IMR-90 (cell line): ENCODE measurements around the gene RGS9BP. TPM values are rescaled to one million over a fixed set of nuclear protein-coding genes. Genes with fewer than 3 reads are reported as not detected.

Experiments used
- ATAC-seq: fragments of 200-7000 bp; cut with Tn5 transposase; 2 replicates; pipeline ENCODE4 v1.9.1; 2020; ENCODE audit warnings: low read depth, mild to moderate bottlenecking, moderate library complexity
- BruUV-seq: library from RNA; stranded (reverse); fragments of 400-500 nt; replicated peaks from 2 replicates; lab custom pipeline; 2021; lab: Mats Ljungman, UMichigan
- CTCF ChIA-PET: fragments of 300-600 bp; formaldehyde crosslinking; extraction: SDS; loops from one replicate; lab custom pipeline; 2021; ENCODE audit warnings: antibody characterized with exemption; lab: Yijun Ruan, JAX
- POLR2A ChIA-PET: fragments of 300-600 bp; sonication (Branson Sonifier 250); formaldehyde crosslinking; loops from one replicate; lab custom pipeline; 2022; ENCODE audit warnings: antibody characterized with exemption; ENCODE audit not compliant: unreplicated experiment; lab: Charles Lee
- DNase-seq: peaks from one replicate; pipeline ENCODE4 v3.0.0; 2013
- H2AFZ ChIP-seq: replicated peaks from 2 replicates; pipeline ENCODE3; 2013; ENCODE audit warnings: low read length, mild to moderate bottlenecking; ENCODE audit not compliant: poor library complexity
- H2AK5ac ChIP-seq: 2 replicates; pipeline ENCODE4 v1.6.1; 2013; ENCODE audit warnings: low read depth, low read length, inconsistent platforms
- H2AK9ac ChIP-seq: replicated peaks from 2 replicates; pipeline ENCODE3; 2013; ENCODE audit warnings: mild to moderate bottlenecking, low read depth, low read length, moderate library complexity; ENCODE audit not compliant: poor library complexity
- H2BK120ac ChIP-seq: 2 replicates; pipeline ENCODE4 v1.6.1; 2013; ENCODE audit warnings: low read depth, low read length, inconsistent platforms
- H2BK15ac ChIP-seq: 3 replicates; pipeline ENCODE4 v1.6.1; 2013; ENCODE audit warnings: low read depth, low read length, inconsistent platforms
- H2BK20ac ChIP-seq: 2 replicates; pipeline ENCODE4 v1.6.1; 2013; ENCODE audit warnings: low read depth, mild to moderate bottlenecking, inconsistent platforms, low read length, moderate library complexity
- H2BK5ac ChIP-seq: 2 replicates; pipeline ENCODE4 v1.6.1; 2013; ENCODE audit warnings: mild to moderate bottlenecking, low read depth, low read length, inconsistent platforms; ENCODE audit not compliant: poor library complexity, severe bottlenecking
- H3K14ac ChIP-seq: replicated peaks from 2 replicates; pipeline ENCODE4 v1.6.1; 2013; ENCODE audit warnings: low read depth, low read length, inconsistent platforms
- H3K18ac ChIP-seq: 2 replicates; pipeline ENCODE4 v1.6.1; 2013; ENCODE audit warnings: low read depth, low read length, control low read depth
- H3K23ac ChIP-seq: 2 replicates; pipeline ENCODE4 v1.6.1; 2013; ENCODE audit warnings: low read depth, low read length, inconsistent platforms
- H3K27ac ChIP-seq: 2 replicates; pipeline ENCODE4 v1.5.1; 2013; ENCODE audit warnings: mild to moderate bottlenecking, control low read depth, low read length; ENCODE audit not compliant: insufficient read depth
- H3K27me3 ChIP-seq: 2 replicates; pipeline ENCODE4 v1.6.1; 2013; ENCODE audit warnings: low read length; ENCODE audit not compliant: control insufficient read depth, insufficient read depth
- H3K36me3 ChIP-seq: 2 replicates; pipeline ENCODE4 v1.6.1; 2013; ENCODE audit warnings: low read length, mixed read lengths; ENCODE audit not compliant: control insufficient read depth, insufficient read depth
- H3K4ac ChIP-seq: 2 replicates; pipeline ENCODE4 v1.6.1; 2013; ENCODE audit warnings: low read depth, low read length, inconsistent platforms
- H3K4me1 ChIP-seq: 2 replicates; pipeline ENCODE4 v1.6.1; 2013; ENCODE audit warnings: low read length, mixed read lengths; ENCODE audit not compliant: control insufficient read depth, insufficient read depth
- H3K4me2 ChIP-seq: 2 replicates; pipeline ENCODE4 v1.6.1; 2013; ENCODE audit warnings: low read depth, mild to moderate bottlenecking, control low read depth, low read length, moderate library complexity
- H3K4me3 ChIP-seq: 2 replicates; pipeline ENCODE4 v1.5.1; 2013; ENCODE audit warnings: low read depth, mild to moderate bottlenecking, control low read depth, low read length, moderate library complexity; ENCODE audit not compliant: insufficient read depth
- H3K56ac ChIP-seq: 2 replicates; pipeline ENCODE4 v1.6.1; 2013; ENCODE audit warnings: low read length, inconsistent platforms; ENCODE audit not compliant: insufficient read depth; ENCODE audit errors: extremely low read depth
- H3K79me1 ChIP-seq, 2 experiments: 2 replicates each; pipeline ENCODE4 v1.6.1; 2013; ENCODE audit warnings: low read length in 2 of 2, inconsistent platforms in 1 of 2, low read depth in 1 of 2
- H3K9ac ChIP-seq: 2 replicates; pipeline ENCODE4 v1.6.1; 2013; ENCODE audit warnings: low read depth, low read length, control low read depth
- H3K9me1 ChIP-seq: 2 replicates; pipeline ENCODE4 v1.6.1; 2013; ENCODE audit warnings: low read length, inconsistent platforms; ENCODE audit not compliant: insufficient read depth
- H3K9me3 ChIP-seq: 2 replicates; pipeline ENCODE4 v1.6.1; 2013; ENCODE audit warnings: low read length; ENCODE audit not compliant: control insufficient read depth, insufficient read depth
- H4K20me1 ChIP-seq: 2 replicates; pipeline ENCODE4 v1.6.1; 2013; ENCODE audit warnings: low read length, inconsistent platforms; ENCODE audit not compliant: insufficient read depth
- H4K5ac ChIP-seq: 2 replicates; pipeline ENCODE4 v1.6.1; 2013; ENCODE audit warnings: mild to moderate bottlenecking, low read depth, low read length, control low read depth
- H4K8ac ChIP-seq, 2 experiments: 2 replicates each; pipeline ENCODE4 v1.6.1; 2013; ENCODE audit warnings: low read depth in 2 of 2, low read length in 2 of 2, control low read depth in 1 of 2, inconsistent platforms in 1 of 2
- H4K91ac ChIP-seq: 2 replicates; pipeline ENCODE4 v1.6.1; 2013; ENCODE audit warnings: low read depth, low read length, inconsistent platforms; ENCODE audit not compliant: insufficient read depth
- MAZ ChIP-seq: IDR thresholded peaks from 2 replicates; pipeline ENCODE4 v1.6.1; 2012; ENCODE audit warnings: low read depth, mild to moderate bottlenecking, low read length, improper control_type of control experiment, moderate library complexity, borderline replicate concordance
- WGBS, 2 experiments: methylation state at CpG; one replicate each; pipeline versions ENCODE4 v1.1.5 to v1.1.7; 2013; ENCODE audit warnings: missing lambda C conversion rate in 2 of 2; ENCODE audit not compliant: insufficient read length in 1 of 2; ENCODE audit errors: extremely low coverage in 2 of 2; 5-methylcytosine and 5-hydroxymethylcytosine counted together
- dilution Hi-C: fragments of 300-500 bp; cut with HindIII; formaldehyde crosslinking; loops from one replicate; pipeline ENCODE4 v1.14.3; 2018; ENCODE audit warnings: low sequenced_read_pairs; ENCODE audit not compliant: unreplicated experiment
- in situ Hi-C: fragments of 300-500 bp; cut with MboI; formaldehyde crosslinking; loops from 3 replicates; pipeline ENCODE4 v1.14.3; 2019; ENCODE audit warnings: low sequenced_read_pairs, inconsistent platforms, mixed read lengths
- intact Hi-C: fragments of 100-400 bp; cut with micrococcal nuclease; formaldehyde crosslinking; loops from 2 replicates; pipeline ENCODE4 v1.10.0; 2022
- polyA plus RNA-seq, 3 experiments: library from polyadenylated mRNA; depleted of rRNA; stranded (reverse); fragments of >200 nt; gene quantifications; 2 replicates each; pipeline ENCODE4 v1.2.3, GENCODE V29; 2012; ENCODE audit warnings: low replicate concordance in 1 of 3
- total RNA-seq: library from RNA; depleted of rRNA; stranded (reverse); fragments of >200 nt; gene quantifications from 2 replicates; pipeline ENCODE4 v1.2.3, GENCODE V29; 2012

Gene RGS9BP
- total and polyA plus RNA-seq, 2 of the 4 experiments (the other 2 are of a cell fraction), result 0.03 to 0.18 TPM

DNA sequence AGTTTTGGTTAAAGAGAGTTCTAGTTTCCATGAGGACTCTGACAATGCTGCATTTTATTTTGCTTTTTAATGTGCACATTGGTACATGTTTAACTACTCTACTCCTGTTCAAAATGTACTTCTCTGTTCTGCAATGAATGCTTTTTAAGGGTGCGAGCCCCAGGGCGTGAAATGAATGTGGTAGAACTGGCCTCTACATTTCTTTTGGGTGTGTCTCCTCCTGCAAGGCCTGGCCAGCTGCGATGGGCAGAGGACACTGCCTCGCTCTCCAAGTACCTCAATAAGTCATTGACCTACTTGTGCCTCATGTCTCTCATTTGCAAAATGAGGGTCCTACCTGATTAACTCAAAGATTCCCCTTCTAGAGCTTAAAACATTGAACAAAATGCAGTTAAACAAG lies 6.7 kb downstream of the RGS9BP start:
- no peak overlapping the region for H2BK120ac ChIP-seq
- BruUV-seq, result no TSS peak
- H3K23ac ChIP-seq, result no peak overlapping the region
- ChIA-PET CTCF (no interaction called here), POLR2A (no interaction called here)
- intact Hi-C loops, result no loop called here
- ATAC-seq (no peak), DNase-seq (no peak)
- H3K9me3 ChIP-seq, result no peaks in the 10 kb centered on the region
- H4K91ac ChIP-seq, result no peak overlapping the region
- no peak overlapping the region for H3K56ac ChIP-seq
- H3K9me1 ChIP-seq, result no peaks in the 10 kb centered on the region
- H3K27ac ChIP-seq, result no peak overlapping the region
- H2AK5ac ChIP-seq, result no peak overlapping the region
- H3K79me1 ChIP-seq, result no peaks in the 10 kb centered on the region
- H3K36me3 ChIP-seq, result no peaks in the 10 kb centered on the region
- no peak overlapping the region for H4K5ac ChIP-seq
- H3K4me1 ChIP-seq, result peaks cover 2% of the 10 kb centered on the region; the same call in 1 of the 2 replicates
- H2AK9ac ChIP-seq, result no peak overlapping the region
- no peaks in the 10 kb centered on the region for H4K20me1 ChIP-seq
- H3K27me3 ChIP-seq, result peaks cover 20% of the 10 kb centered on the region
- H2AFZ ChIP-seq, result no peak overlapping the region
- H2BK5ac ChIP-seq, result no peak overlapping the region
- H3K4me3 ChIP-seq, result no peak overlapping the region
- no peak overlapping the region for H4K8ac ChIP-seq
- no peak for TF ChIP-seq MAZ
- H3K4ac ChIP-seq, result no peak overlapping the region
- in situ Hi-C loops, result no loop called here
- H2BK15ac ChIP-seq, result no peak overlapping the region
- dilution Hi-C loops, result no loop called here
- H3K18ac ChIP-seq, result no peak overlapping the region
- no CpG with 5 or more reads among the region's 4 CpGs for WGBS, 2 experiments
- no peak overlapping the region for H3K9ac ChIP-seq
- H2BK20ac ChIP-seq, result no peak overlapping the region
- H3K4me2 ChIP-seq, result no peak overlapping the region
- H3K14ac ChIP-seq, result no peak overlapping the region
